HG03095 (cell line): Measurements from ENCODE around the gene PEPD.

Source experiments
- ATAC-seq: cut with Tn5 transposase; IDR thresholded peaks from one replicate; pipeline ENCODE4 v1.9.1; 2021; ENCODE audit warnings: moderate library complexity; ENCODE audit not compliant: unreplicated experiment

The PEPD gene

DNA sequence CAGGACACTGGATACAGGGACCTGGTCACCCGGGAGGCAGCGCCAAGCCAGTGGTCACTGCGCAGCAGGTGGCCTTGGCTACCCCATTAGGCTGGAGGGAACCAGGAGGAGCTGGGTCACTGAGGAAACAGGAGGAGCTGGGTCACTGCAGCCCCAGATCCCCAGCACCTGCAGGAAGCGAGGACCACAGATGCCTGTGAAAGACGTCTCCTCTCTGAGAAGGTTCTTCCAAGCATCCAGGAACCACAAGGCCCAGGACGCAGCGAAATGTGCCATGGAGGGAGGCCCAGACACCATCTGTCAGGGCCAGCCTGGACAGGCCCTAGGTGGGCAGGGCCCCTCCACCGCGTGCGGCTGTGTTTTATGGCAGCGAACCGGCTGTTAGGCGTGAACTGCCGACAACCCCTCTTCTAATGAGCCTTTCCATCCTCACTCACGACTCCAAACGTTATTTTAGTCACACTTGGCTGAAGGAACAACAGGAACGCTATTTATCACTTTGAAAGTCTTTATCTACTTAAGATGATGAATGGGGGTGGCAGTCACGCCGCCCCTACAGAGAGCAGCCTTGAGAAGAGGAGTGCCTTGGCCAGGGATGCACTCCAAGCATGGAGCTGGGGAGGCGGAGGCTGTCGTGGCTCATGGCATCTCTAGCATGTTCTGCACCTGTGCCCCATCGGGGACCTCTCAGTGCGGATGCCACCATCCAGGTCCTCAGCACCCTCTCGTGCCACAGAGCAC, 94.8 kb downstream of the PEPD start:
- no peak for ATAC-seq

GRCh38 chr19:33424181-33424580, 97.4 kb downstream of the PEPD start:
- ATAC-seq: no peak

- ATAC-seq: no peak
Observed at GRCh38 chr19:33422369-33423180, 99.0 kb downstream of the PEPD start.

DNA sequence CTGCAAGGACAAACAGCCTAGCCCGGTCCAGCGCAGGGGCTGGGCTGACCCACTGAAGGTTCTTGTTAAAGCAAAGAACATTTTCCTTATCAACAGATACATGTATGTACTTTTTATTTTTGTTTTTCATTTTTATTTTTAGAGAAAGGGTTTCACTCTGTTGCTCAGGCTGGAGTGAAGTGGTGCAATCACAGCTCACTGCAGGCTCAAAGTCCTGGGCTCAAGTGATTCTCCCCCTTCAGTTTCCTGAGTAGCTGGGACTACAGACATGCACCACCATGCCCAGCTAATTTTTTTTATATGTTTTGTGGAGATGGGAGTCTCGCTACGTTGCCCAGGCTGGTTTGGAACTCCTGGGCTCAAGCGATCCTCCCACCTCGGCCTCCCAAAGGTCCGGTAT, 100.2 kb downstream of the PEPD start:
- no peak for ATAC-seq

- no peak for ATAC-seq
Observed at GRCh38 chr19:33420821-33421220, 100.8 kb downstream of the PEPD start.

- ATAC-seq: no peak
Observed at GRCh38 chr19:33419788-33420130, 101.8 kb downstream of the PEPD start.

GRCh38 chr19:33418871-33419787, 102.5 kb downstream of the PEPD start:
- no peak for ATAC-seq

GRCh38 chr19:33418461-33418860, 103.1 kb downstream of the PEPD start:
- no peak for ATAC-seq

DNA sequence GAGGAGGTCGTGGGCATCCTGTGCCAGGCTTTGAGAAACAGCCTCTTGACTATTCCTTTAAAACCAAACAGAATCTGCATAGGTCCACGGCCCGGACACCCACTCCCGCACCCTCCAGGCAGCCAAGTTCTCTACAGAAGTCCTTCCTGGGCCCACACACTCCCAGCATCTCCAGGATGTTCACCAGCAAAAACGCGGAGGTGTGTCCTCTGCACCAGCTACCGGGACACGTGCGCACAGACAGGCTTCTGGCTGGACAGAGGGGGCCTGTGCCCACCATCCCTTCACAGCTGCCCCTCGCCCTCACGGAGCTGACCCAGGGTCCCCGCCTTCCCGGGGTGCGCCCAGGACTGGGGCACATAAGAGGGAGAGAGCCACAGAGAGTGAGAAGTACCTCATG, 103.8 kb downstream of the PEPD start:
- ATAC-seq: no peak

DNA sequence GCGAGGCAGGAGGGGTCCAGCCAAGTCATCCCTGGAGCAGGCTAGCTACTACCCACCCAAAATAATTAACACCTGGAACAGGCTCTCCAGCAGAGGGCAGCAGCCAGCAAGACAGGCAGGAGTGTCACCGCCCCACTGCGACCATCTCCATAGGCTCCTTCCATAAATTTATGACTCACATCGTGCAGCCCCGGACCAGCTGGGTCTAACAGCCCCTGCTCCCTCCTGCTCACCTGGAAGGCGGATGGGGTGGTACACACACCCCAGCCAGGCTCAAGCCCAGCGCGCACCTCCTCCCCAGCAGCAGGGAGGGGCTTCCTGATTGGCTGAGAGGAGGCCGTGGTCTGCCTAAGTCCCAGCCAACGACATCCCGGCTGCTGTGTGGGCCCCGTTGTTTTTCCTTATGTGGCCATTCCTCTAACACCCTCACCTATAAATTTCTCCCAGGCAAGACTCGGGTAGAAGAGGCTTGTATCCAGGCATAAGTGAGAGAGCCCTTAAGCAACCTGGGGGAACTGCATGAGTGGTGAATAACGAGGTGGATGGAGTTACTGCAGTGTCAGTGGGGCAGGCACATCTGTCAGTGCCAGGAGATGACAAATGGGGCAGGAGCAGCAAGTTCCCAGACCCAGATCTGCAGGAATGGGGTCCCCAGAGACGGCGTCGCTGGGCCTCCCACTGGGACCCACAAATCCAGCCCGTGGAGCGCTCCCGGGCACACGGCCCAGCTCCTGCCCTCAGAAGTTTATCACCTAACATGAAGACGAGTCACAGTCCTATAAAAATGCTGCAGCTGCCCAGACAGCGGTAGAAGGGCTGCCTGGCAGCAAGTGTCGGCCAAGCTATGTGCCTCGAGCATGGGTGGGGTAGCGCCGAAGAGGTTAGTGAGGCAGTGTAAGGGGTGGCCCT, 105.0 kb downstream of the PEPD start:
- no peak for ATAC-seq

DNA sequence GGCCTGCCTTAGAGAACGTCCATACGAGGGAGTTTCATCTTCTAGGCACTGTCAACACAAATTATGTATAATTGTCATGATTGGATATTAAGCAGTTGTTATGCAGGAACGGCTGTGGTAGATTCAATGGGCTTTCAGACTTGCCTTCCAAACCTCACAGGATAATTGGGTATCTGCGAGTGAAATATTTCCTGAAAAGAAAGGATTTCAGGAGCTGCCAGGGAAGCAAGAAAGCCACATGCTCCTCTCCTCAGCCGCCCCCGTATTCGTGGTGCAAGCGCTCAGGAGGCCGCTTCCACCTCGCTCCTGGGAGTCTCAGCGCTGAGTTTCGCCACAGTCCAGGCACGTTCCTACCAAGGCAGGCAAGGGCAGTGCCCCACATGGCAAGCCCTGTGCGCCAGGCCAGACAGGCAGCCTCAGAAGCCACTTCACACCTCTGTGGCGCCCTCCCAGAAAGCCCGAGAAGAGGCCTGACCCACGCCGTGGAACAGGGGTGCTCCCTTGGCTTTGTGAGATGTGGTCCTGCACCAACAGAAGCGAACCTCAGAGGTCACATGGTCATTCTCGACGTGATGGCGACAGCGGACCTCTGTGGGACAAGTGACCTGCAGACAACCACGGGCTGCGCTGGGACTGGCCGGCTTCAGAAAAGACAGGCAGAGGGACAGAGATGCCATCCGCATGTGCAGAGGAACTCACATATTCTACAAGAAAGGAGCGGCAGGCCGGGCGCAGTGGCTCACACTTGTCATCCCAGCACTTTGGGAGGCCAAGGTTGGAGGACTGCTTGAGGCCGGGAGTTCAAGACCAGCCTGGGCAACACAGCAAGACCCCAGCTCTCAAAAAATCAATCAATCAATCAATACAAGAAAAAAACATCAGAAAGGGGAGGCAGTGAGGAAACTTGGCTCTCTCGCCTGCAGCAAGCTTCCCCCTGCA, 106.7 kb downstream of the PEPD start:
- ATAC-seq: no peak

DNA sequence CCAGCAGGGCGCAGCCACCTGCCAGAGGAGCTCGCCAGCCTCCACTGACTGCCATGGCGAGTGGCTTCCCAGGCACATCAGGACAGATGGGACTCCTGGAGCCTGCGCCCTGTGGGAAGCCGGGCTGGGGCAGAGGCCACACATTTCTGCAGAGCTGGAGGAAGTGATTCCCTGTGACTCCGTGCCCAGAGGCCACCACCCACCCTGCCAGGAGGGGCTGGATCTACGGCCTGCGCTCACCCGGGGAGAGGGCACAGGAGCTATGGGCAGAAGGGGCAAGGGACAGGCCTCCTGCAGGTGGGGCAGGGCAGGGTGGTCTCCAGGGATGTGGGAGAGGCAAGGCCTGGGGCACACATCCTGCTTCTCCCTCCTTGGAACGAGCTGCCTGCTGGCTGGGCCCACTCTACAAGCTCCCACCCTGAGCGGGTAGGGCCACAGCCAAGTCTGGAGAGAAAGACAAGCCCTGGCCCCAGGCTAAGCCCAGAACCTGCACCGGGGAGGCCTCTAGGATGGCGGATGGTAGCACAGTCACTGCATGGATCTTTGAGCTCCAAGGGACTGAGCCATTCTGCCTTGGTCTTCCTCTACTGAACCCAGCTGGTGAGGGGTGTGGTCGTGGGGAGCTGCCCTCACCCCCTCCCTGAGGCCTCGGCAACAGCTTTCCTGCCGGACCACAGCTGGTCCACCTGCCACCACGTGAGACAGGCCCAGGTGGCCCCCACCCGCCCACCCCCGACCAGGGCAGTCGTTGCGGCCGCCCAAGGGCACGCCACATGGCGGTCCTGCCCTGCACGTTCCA, 107.5 kb downstream of the PEPD start:
- no peak for ATAC-seq

DNA sequence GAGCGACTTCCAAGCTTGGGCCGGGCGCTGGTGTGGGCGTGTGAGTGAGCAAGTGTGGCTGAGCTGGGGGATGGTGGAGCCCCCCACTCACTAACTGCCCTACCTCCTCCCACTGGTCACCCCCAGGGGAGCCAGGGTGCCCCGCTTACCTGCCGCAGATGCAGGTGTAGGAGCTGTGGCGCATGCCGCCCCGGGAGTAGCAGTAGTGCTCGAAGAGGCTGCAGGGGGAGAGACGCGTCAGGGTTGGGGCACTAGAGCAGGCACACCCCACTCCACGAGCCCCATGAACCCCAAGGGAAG, 108.2 kb downstream of the PEPD start:
- ATAC-seq: no peak

- no peak for ATAC-seq
Observed at GRCh38 chr19:33412601-33413425, 108.8 kb downstream of the PEPD start.

GRCh38 chr19:33411621-33412180, 109.9 kb downstream of the PEPD start:
- no peak for ATAC-seq

DNA sequence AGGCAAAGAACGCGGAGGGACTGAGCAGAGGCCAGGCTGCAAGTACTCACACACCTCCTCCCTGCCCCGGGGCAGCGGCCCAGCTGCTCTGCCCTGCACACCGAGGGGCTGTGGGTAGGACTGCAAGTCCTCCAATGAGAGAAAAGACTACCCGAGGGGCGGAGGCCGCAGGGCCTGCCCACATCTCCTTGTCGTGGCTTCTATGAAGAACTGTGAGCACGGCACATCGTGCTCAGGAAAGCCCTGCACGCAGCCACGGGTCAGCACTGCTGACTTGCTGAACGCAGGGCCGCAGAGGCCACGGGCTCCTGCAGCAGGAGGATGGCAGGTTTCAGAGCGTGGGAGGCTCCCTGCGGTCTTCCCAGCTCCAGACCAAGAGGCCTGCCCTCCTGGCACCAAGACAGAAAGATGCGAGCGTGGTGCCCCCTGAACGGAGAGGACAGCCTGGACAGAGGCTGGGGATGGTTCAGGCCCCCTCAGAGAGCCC, 110.6 kb downstream of the PEPD start:
- ATAC-seq: no peak

GRCh38 chr19:33409906-33410685, 111.5 kb downstream of the PEPD start:
- no peak for ATAC-seq
